GM23338 (cell line): ENCODE results near the gene PDE4B. TPM values are rescaled to one million over a fixed set of nuclear protein-coding genes. Genes with fewer than 3 reads are reported as not detected.

Source experiments
- ATAC-seq: fragments of 200-7000 bp; cut with Tn5 transposase; 3 replicates; pipeline ENCODE4 v1.9.1; 2020
- DNase-seq: peaks from one replicate; pipeline ENCODE4 v3.0.0-alpha.2; 2015; ENCODE audit warnings: low spot score
- H2AFZ ChIP-seq: fragments of 200-600 bp; sonication (generic); 2 replicates; pipeline ENCODE4 v1.8.0; 2016; ENCODE audit warnings: antibody characterized with exemption, mild to moderate bottlenecking, moderate library complexity
- H3F3A ChIP-seq: fragments of 200-600 bp; sonication (generic); replicated peaks from 2 replicates; pipeline ENCODE4 v1.8.0; 2017; ENCODE audit warnings: antibody characterized with exemption, mixed run types, low read depth
- H3K27ac ChIP-seq: fragments of 200-600 bp; sonication (generic); 2 replicates; pipeline ENCODE4 v1.6.1; 2016; ENCODE audit warnings: low read depth
- H3K27me3 ChIP-seq: fragments of 200-600 bp; sonication (generic); 2 replicates; pipeline ENCODE4 v1.8.0; 2016; ENCODE audit warnings: mild to moderate bottlenecking, mixed run types, moderate library complexity; ENCODE audit not compliant: insufficient read depth
- H3K36me3 ChIP-seq: fragments of 200-600 bp; sonication (generic); 2 replicates; pipeline ENCODE4 v1.8.0; 2016; ENCODE audit warnings: mild to moderate bottlenecking; ENCODE audit not compliant: insufficient read depth
- H3K4me1 ChIP-seq: fragments of 200-600 bp; sonication (generic); 2 replicates; pipeline ENCODE4 v1.8.0; 2016; ENCODE audit warnings: mild to moderate bottlenecking, moderate library complexity; ENCODE audit not compliant: insufficient read depth
- H3K4me2 ChIP-seq: fragments of 200-600 bp; sonication (generic); 2 replicates; pipeline ENCODE4 v1.7.1; 2017; ENCODE audit warnings: mixed run types
- H3K4me3 ChIP-seq: fragments of 200-600 bp; sonication (generic); 2 replicates; pipeline ENCODE4 v1.6.1; 2016; ENCODE audit warnings: mixed run types
- H3K79me2 ChIP-seq: fragments of 200-600 bp; sonication (generic); replicated peaks from 2 replicates; pipeline ENCODE4 v1.8.0; 2017; ENCODE audit warnings: mild to moderate bottlenecking; ENCODE audit not compliant: insufficient read depth
- H3K9me2 ChIP-seq: fragments of 200-600 bp; sonication (generic); 2 replicates; pipeline ENCODE4 v1.8.0; 2017; ENCODE audit not compliant: insufficient read depth
- H4K20me1 ChIP-seq: fragments of 200-600 bp; sonication (generic); replicated peaks from 2 replicates; pipeline ENCODE4 v1.8.0; 2017; ENCODE audit warnings: mild to moderate bottlenecking; ENCODE audit not compliant: insufficient read depth
- H3K27ac Mint-ChIP-seq: 2 replicates; pipeline ENCODE4 v1.8.0; 2020; ENCODE audit warnings: inconsistent platforms, mild to moderate bottlenecking, moderate library complexity, mixed read lengths
- H3K27me3 Mint-ChIP-seq: 3 replicates; pipeline ENCODE4 v1.8.0; 2022; ENCODE audit warnings: low read depth, mild to moderate bottlenecking, moderate library complexity, mixed read lengths, inconsistent platforms; ENCODE audit not compliant: insufficient read depth, poor library complexity
- H3K36me3 Mint-ChIP-seq: 3 replicates; pipeline ENCODE4 v1.8.0; 2021; ENCODE audit warnings: low read depth, mild to moderate bottlenecking, inconsistent platforms, moderate library complexity, mixed read lengths
- H3K4me1 Mint-ChIP-seq: 3 replicates; pipeline ENCODE4 v1.8.0; 2020; ENCODE audit warnings: mild to moderate bottlenecking, inconsistent platforms, mixed read lengths
- H3K4me3 Mint-ChIP-seq: 3 replicates; pipeline ENCODE4 v1.8.0; 2021; ENCODE audit warnings: moderate library complexity, mild to moderate bottlenecking, inconsistent platforms, mixed read lengths
- H3K9me3 Mint-ChIP-seq: 3 replicates; pipeline ENCODE4 v1.8.0; 2020; ENCODE audit warnings: moderate library complexity, mild to moderate bottlenecking, inconsistent platforms, mixed read lengths
- CREB1 ChIP-seq: fragments of 250-450 bp; sonication (Bioruptor Pico); IDR thresholded peaks from 2 replicates; pipeline ENCODE4 v1.5.0; 2020; ENCODE audit warnings: low read depth, mild to moderate bottlenecking, moderate library complexity
- CTCF ChIP-seq, 2 experiments: fragments of 200-600 bp in 1 of 2; sonication (generic) in 1 of 2; conservative IDR thresholded peaks; 2 replicates each; pipeline versions ENCODE4 v1.5.1 to v1.6.1; 2016 to 2017; ENCODE audit warnings: antibody characterized with exemption in 2 of 2, low read depth in 2 of 2, mild to moderate bottlenecking in 2 of 2, moderate library complexity in 1 of 2
- EZH2phosphoT487 ChIP-seq: fragments of 200-600 bp; sonication (generic); IDR thresholded peaks from one replicate; pipeline ENCODE4 v1.8.1; 2018; ENCODE audit warnings: antibody characterized with exemption; ENCODE audit not compliant: unreplicated experiment
- POLR2AphosphoS5 ChIP-seq: IDR thresholded peaks from 2 replicates; pipeline ENCODE4 v1.6.1; 2016; ENCODE audit warnings: antibody characterized with exemption, low read depth
- REST ChIP-seq: IDR thresholded peaks from one replicate; pipeline ENCODE4 v1.6.1; 2018; ENCODE audit warnings: antibody characterized with exemption; ENCODE audit not compliant: unreplicated experiment
- ZNF114 ChIP-seq: fragments of 250-450 bp; sonication (Bioruptor Pico); IDR thresholded peaks from 2 replicates; pipeline ENCODE4 v1.5.0; 2020; ENCODE audit warnings: mild to moderate bottlenecking, moderate library complexity
- polyA plus RNA-seq: library from polyadenylated mRNA; unstranded; fragments of >200 nt; fragmentation: Nextera tagmentation; extraction: Ambion mirVana; gene quantifications from 2 replicates; pipeline ENCODE4 v1.2.1, GENCODE V29; 2016
- total RNA-seq: library from RNA; depleted of rRNA; stranded (reverse); fragments of >200 nt; shearing (Covaris generic); gene quantifications from 2 replicates; pipeline ENCODE4 v1.2.3, GENCODE V29; 2014
- TF ChIP-seq, protein P1 (sequence below): IDR thresholded peaks from 2 replicates; pipeline ENCODE4 v1.6.1; 2016; ENCODE audit warnings: antibody characterized with exemption

PDE4B gene
- total and polyA plus RNA-seq, 2 experiments from 2014 or later: 14.0 to 25.6 TPM

GRCh38 chr1:66012106-66012784 is 219.6 kb downstream of the PDE4B start:
- Histone ChIP-seq H3K9me2 (no peaks in the 10 kb centered on the region), H3K79me2 (no peaks in the 10 kb centered on the region)

GRCh38 chr1:66013371-66013770 is 220.7 kb downstream of the PDE4B start:
- no peaks in the 10 kb centered on the region for H3K4me1 Mint-ChIP-seq
- no peaks in the 10 kb centered on the region for H3F3A ChIP-seq
- H3K4me3 Mint-ChIP-seq: no peak overlapping the region
- no peak for TF ChIP-seq ZNF114 (CRISPR knock-in tag)
- H3K9me2 ChIP-seq: no peaks in the 10 kb centered on the region
- no peaks in the 10 kb centered on the region for H3K79me2 ChIP-seq
- H3K27ac Mint-ChIP-seq: no peak overlapping the region
- ATAC-seq: no peak
- no peak overlapping the region for H3K27ac ChIP-seq
- H3K4me3 ChIP-seq: no peak overlapping the region
- no peaks in the 10 kb centered on the region for H3K9me3 Mint-ChIP-seq
- H3K4me1 ChIP-seq: no peaks in the 10 kb centered on the region
- peaks cover 6% of the 10 kb centered on the region for H3K27me3 Mint-ChIP-seq
- no peaks in the 10 kb centered on the region for H3K36me3 ChIP-seq
- H3K27me3 ChIP-seq: no peaks in the 10 kb centered on the region; the same call in 1 of the 2 replicates
- no peak for DNase-seq
- H2AFZ ChIP-seq: no peak overlapping the region
- no peak overlapping the region for H3K4me2 ChIP-seq
- no peaks in the 10 kb centered on the region for H3K36me3 Mint-ChIP-seq
- no peaks in the 10 kb centered on the region; the same call in 1 of the 2 replicates for H4K20me1 ChIP-seq

More at GRCh38 chr1:66012106-66012784, 219.6 kb downstream of the PDE4B start:
- Mint-ChIP-seq H3K36me3 (no peaks in the 10 kb centered on the region), H3K4me3 (no peak overlapping the region), H3K4me1 (no peaks in the 10 kb centered on the region), H3K9me3 (no peaks in the 10 kb centered on the region), H3K27me3 (peaks cover 9% of the 10 kb centered on the region), H3K27ac (no peak overlapping the region)
- ATAC-seq (no peak), DNase-seq (no peak)
- Histone ChIP-seq H3K36me3 (no peaks in the 10 kb centered on the region), H3K4me2 (no peak overlapping the region), H3K27ac (no peak overlapping the region), H3K4me1 (no peaks in the 10 kb centered on the region), H2AFZ (no peak overlapping the region; the same call in 1 of the 2 replicates), H3K4me3 (no peak overlapping the region), H3K27me3 (no peaks in the 10 kb centered on the region; the same call in 1 of the 2 replicates), H4K20me1 (no peaks in the 10 kb centered on the region; the same call in 1 of the 2 replicates), H3F3A (no peaks in the 10 kb centered on the region)
- TF ChIP-seq ZNF114 (CRISPR knock-in tag) (no peak), CTCF (conservative IDR thresholded peaks at IDR 0.05; ENCODE audit: low read depth in 2 of 2) (no peak), EZH2phosphoT487 (no peak)
- TF ChIP-seq, protein P1, sequence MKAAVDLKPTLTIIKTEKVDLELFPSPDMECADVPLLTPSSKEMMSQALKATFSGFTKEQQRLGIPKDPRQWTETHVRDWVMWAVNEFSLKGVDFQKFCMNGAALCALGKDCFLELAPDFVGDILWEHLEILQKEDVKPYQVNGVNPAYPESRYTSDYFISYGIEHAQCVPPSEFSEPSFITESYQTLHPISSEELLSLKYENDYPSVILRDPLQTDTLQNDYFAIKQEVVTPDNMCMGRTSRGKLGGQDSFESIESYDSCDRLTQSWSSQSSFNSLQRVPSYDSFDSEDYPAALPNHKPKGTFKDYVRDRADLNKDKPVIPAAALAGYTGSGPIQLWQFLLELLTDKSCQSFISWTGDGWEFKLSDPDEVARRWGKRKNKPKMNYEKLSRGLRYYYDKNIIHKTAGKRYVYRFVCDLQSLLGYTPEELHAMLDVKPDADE: no peak

GRCh38 chr1:66022904-66023620 is 230.4 kb downstream of the PDE4B start:
- Histone ChIP-seq H3K79me2 (no peaks in the 10 kb centered on the region), H3K4me1 (no peaks in the 10 kb centered on the region), H3K4me3 (no peak overlapping the region), H2AFZ (no peak overlapping the region), H3K27me3 (no peaks in the 10 kb centered on the region), H3K4me2 (no peak overlapping the region), H4K20me1 (no peaks in the 10 kb centered on the region; the same call in 1 of the 2 replicates), H3K27ac (no peak overlapping the region), H3K36me3 (no peaks in the 10 kb centered on the region), H3F3A (no peaks in the 10 kb centered on the region), H3K9me2 (no peaks in the 10 kb centered on the region)
- ATAC-seq (peak; percentile 43; the same call in 2 of the 3 replicates), DNase-seq (peak; percentile 70)
- no peak overlapping the region for H3K27ac Mint-ChIP-seq
- H3K4me1 Mint-ChIP-seq: no peaks in the 10 kb centered on the region
- H3K9me3 Mint-ChIP-seq: no peaks in the 10 kb centered on the region; the same call in 2 of the 3 replicates
- H3K4me3 Mint-ChIP-seq: no peak overlapping the region
- no peaks in the 10 kb centered on the region for H3K27me3 Mint-ChIP-seq
- TF ChIP-seq CREB1 (no peak), POLR2AphosphoS5 (no peak), REST (peak; percentile 81)
- no peaks in the 10 kb centered on the region for H3K36me3 Mint-ChIP-seq
